ENCODE results near the gene ZXDB. TPM values are rescaled to one million over a fixed set of nuclear protein-coding genes. Genes with fewer than 3 reads are reported as not detected.
"Not testable (repeated sequence)": the region's sequence is repeated elsewhere in the genome, so short reads cannot be mapped to it uniquely, and the experiment has no call there.

Gene ZXDB
- total and polyA plus RNA-seq, 2 experiments from 2014 or later, result 3.1 to 14.3 TPM

DNA sequence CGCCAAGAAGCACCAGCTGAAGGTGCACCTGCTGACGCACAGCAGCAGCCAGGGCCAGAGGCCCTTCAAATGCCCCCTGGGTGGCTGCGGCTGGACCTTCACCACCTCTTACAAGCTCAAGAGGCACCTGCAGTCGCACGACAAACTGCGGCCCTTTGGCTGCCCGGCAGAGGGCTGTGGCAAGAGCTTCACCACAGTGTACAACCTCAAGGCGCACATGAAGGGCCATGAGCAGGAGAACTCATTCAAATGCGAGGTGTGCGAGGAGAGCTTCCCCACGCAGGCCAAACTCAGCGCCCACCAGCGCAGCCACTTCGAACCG is 1.0 kb downstream of the ZXDB start:
- not testable (repeated sequence) for H3K9me2 ChIP-seq (replicated peaks; ENCODE audit: insufficient read depth); H3K36me3 ChIP-seq (replicated peaks; ENCODE audit: insufficient read depth, low read depth); H3K9me3 ChIP-seq (ENCODE audit: low read depth); H3K27me3 ChIP-seq
- Histone ChIP-seq H4K20me1 (ENCODE audit: insufficient read depth, poor library complexity, severe bottlenecking) (peaks cover 11% of the 10 kb centered on the region), H2AFZ (peak overlapping the region; percentile 60), H3K4me1 (ENCODE audit: insufficient read depth) (peaks cover 14% of the 10 kb centered on the region), H3K79me2 (peaks cover 36% of the 10 kb centered on the region), H3K27ac (peak overlapping the region; percentile 99), H3K4me3 (peak overlapping the region; percentile 42), H3K4me2 (peak overlapping the region; percentile 82)
- WGBS (ENCODE audit: low lambda C conversion rate, missing lambda C conversion rate), result 53% methylated on average over 14 of the region's 15 CpGs
- peak; percentile 59 for DNase-seq (ENCODE audit: low spot score)

DNA sequence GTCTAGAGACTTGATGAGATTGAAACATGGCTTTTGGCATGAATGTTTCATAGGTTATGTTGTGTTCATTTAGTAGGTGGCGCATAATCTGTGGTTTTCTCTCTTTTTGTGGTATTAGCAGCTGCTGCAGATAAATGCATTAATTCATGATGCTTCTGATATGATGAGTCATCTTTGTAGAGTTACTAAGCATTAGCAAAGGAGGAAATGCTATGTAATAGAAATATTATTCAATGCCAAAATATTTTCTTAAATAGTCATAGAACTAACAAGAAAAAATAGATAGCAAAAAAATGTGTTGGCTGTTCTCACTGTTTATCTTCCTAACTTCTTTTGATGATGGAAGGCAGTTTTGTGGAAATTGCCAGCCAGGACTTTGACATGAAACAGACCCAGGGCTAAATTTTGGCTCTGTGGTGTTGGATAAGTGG is 3.6 kb downstream of the ZXDB start:
- H3K4me3 ChIP-seq, result no peak overlapping the region
- DNase-seq (ENCODE audit: low spot score), result no peak
- H3K4me1 ChIP-seq (ENCODE audit: insufficient read depth), result peaks cover 14% of the 10 kb centered on the region
- no peaks in the 10 kb centered on the region for H3K36me3 ChIP-seq (replicated peaks; ENCODE audit: insufficient read depth, low read depth)
- peaks cover 11% of the 10 kb centered on the region for H4K20me1 ChIP-seq (ENCODE audit: insufficient read depth, poor library complexity, severe bottlenecking)
- peak overlapping the region; percentile 71 for H3K4me2 ChIP-seq
- WGBS (ENCODE audit: low lambda C conversion rate, missing lambda C conversion rate), result 90% methylated on average over 1 of the region's 1 CpG
- no peaks in the 10 kb centered on the region for H3K9me3 ChIP-seq (ENCODE audit: low read depth)
- H3K79me2 ChIP-seq, result peaks cover 50% of the 10 kb centered on the region
- no peak overlapping the region for H2AFZ ChIP-seq
- no peaks in the 10 kb centered on the region for H3K9me2 ChIP-seq (replicated peaks; ENCODE audit: insufficient read depth)
- H3K27me3 ChIP-seq, result no peaks in the 10 kb centered on the region
- H3K27ac ChIP-seq, result peak overlapping the region; percentile 19
- TF ChIP-seq EZH2phosphoT487 (IDR thresholded peaks at IDR 0.05; ENCODE audit: low read depth, severe bottlenecking, unreplicated experiment), result no peak
- TF ChIP-seq, protein P1, sequence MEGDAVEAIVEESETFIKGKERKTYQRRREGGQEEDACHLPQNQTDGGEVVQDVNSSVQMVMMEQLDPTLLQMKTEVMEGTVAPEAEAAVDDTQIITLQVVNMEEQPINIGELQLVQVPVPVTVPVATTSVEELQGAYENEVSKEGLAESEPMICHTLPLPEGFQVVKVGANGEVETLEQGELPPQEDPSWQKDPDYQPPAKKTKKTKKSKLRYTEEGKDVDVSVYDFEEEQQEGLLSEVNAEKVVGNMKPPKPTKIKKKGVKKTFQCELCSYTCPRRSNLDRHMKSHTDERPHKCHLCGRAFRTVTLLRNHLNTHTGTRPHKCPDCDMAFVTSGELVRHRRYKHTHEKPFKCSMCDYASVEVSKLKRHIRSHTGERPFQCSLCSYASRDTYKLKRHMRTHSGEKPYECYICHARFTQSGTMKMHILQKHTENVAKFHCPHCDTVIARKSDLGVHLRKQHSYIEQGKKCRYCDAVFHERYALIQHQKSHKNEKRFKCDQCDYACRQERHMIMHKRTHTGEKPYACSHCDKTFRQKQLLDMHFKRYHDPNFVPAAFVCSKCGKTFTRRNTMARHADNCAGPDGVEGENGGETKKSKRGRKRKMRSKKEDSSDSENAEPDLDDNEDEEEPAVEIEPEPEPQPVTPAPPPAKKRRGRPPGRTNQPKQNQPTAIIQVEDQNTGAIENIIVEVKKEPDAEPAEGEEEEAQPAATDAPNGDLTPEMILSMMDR (IDR thresholded peaks at IDR 0.05; ENCODE audit: poor library complexity), result no peak

- TF ChIP-seq EZH2phosphoT487 (IDR thresholded peaks at IDR 0.05; ENCODE audit: low read depth, severe bottlenecking, unreplicated experiment) (no peak), EZH2 (IDR thresholded peaks at IDR 0.05; ENCODE audit: borderline replicate concordance) (no peak)
- TF ChIP-seq, protein P1 (IDR thresholded peaks at IDR 0.05; ENCODE audit: poor library complexity), result no peak
- Histone ChIP-seq H3K4me1 (ENCODE audit: insufficient read depth) (peaks cover 10% of the 10 kb centered on the region), H3K27me3 (no peaks in the 10 kb centered on the region), H3K4me2 (peak overlapping the region; percentile 71), H3K79me2 (peaks cover 50% of the 10 kb centered on the region), H3K4me3 (no peak overlapping the region), H3K27ac (peak overlapping the region; percentile 19), H2AFZ (no peak overlapping the region), H3K9me3 (ENCODE audit: low read depth) (no peaks in the 10 kb centered on the region), H3K9me2 (replicated peaks; ENCODE audit: insufficient read depth) (no peaks in the 10 kb centered on the region), H4K20me1 (ENCODE audit: insufficient read depth, poor library complexity, severe bottlenecking) (peaks cover 11% of the 10 kb centered on the region), H3K36me3 (replicated peaks; ENCODE audit: insufficient read depth, low read depth) (no peaks in the 10 kb centered on the region)
- DNase-seq (ENCODE audit: low spot score), result no peak
- WGBS (ENCODE audit: low lambda C conversion rate, missing lambda C conversion rate), result 55% methylated on average over 3 of the region's 3 CpGs
These were observed 4.3 kb downstream of the ZXDB start for GRCh38 chrX:57596109-57596508.

GRCh38 chrX:57596516-57596915 is 4.7 kb downstream of the ZXDB start:
- H3K36me3 ChIP-seq (replicated peaks; ENCODE audit: insufficient read depth, low read depth), result no peaks in the 10 kb centered on the region
- H3K79me2 ChIP-seq, result peaks cover 50% of the 10 kb centered on the region
- peaks cover 10% of the 10 kb centered on the region for H3K4me1 ChIP-seq (ENCODE audit: insufficient read depth)
- WGBS (ENCODE audit: low lambda C conversion rate, missing lambda C conversion rate), result 42% methylated on average over 1 of the region's 1 CpG
- no peak overlapping the region for H2AFZ ChIP-seq
- H3K9me3 ChIP-seq (ENCODE audit: low read depth), result no peaks in the 10 kb centered on the region
- peak overlapping the region; percentile 19 for H3K27ac ChIP-seq
- TF ChIP-seq, protein P1 (IDR thresholded peaks at IDR 0.05; ENCODE audit: poor library complexity), result no peak
- TF ChIP-seq EZH2phosphoT487 (IDR thresholded peaks at IDR 0.05; ENCODE audit: low read depth, severe bottlenecking, unreplicated experiment) (no peak), EZH2 (IDR thresholded peaks at IDR 0.05; ENCODE audit: borderline replicate concordance) (no peak)
- no peak for DNase-seq (ENCODE audit: low spot score)
- H3K9me2 ChIP-seq (replicated peaks; ENCODE audit: insufficient read depth), result no peaks in the 10 kb centered on the region
- H3K27me3 ChIP-seq, result no peaks in the 10 kb centered on the region
- H3K4me3 ChIP-seq, result peak overlapping the region; percentile 6
- peak overlapping the region; percentile 71 for H3K4me2 ChIP-seq
- H4K20me1 ChIP-seq (ENCODE audit: insufficient read depth, poor library complexity, severe bottlenecking), result peaks cover 11% of the 10 kb centered on the region

Measured in hepatocyte (in vitro differentiated cells).